HepG2 (cell line): ENCODE results near the gene ELK1. TPM values are rescaled to one million over a fixed set of nuclear protein-coding genes. Genes with fewer than 3 reads are reported as not detected.

ENCODE experiments used
- ATAC-seq: fragments of 200-7000 bp; cut with Tn5 transposase; 3 replicates; pipeline ENCODE4 v1.9.1; 2020; ENCODE audit warnings: mild to moderate bottlenecking, moderate library complexity
- BruUV-seq: library from RNA; stranded (reverse); fragments of 400-500 nt; replicated peaks from 2 replicates; lab custom pipeline; 2021; lab: Mats Ljungman, UMichigan
- CTCF ChIA-PET: fragments of 300-600 bp; formaldehyde crosslinking; extraction: SDS; loops from one replicate; lab custom pipeline; 2021; ENCODE audit warnings: low total read pairs, inconsistent platforms, low intra/inter-chr PET ratio; lab: Yijun Ruan, JAX
- POLR2A ChIA-PET: fragments of 350-600 bp; sonication (Branson Sonifier 250); formaldehyde crosslinking; loops from one replicate; lab custom pipeline; 2020; ENCODE audit warnings: antibody characterized with exemption, inconsistent platforms; lab: Yijun Ruan, JAX
- DNase-seq: peaks from one replicate; pipeline ENCODE4 v3.0.0-alpha.2; 2015; ENCODE audit warnings: low spot score
- FAIRE-seq: peaks from 3 replicates; lab custom pipeline; 2011; peaks lifted over from hg19 to GRCh38; lab: Jason Lieb, UNC
- H2AFZ ChIP-seq: one replicate; pipeline ENCODE4 v1.6.1; 2011; ENCODE audit warnings: low read length, inconsistent platforms
- H3K27ac ChIP-seq: fragments of 300-600 bp; 3 replicates; pipeline ENCODE4 v1.8.0; 2011; ENCODE audit warnings: mixed run types, mild to moderate bottlenecking, mixed read lengths, low read length, inconsistent platforms; ENCODE audit not compliant: insufficient read depth; ENCODE audit errors: extremely low read length
- H3K27me3 ChIP-seq, 2 experiments: fragments of 200-600 bp in 1 of 2; 2 replicates in 1 of 2; 3 replicates in 1 of 2; pipeline versions ENCODE4 v1.6.0 to v1.8.0; 2011; ENCODE audit warnings: low read length in 2 of 2, mild to moderate bottlenecking in 2 of 2, moderate library complexity in 2 of 2, inconsistent platforms in 1 of 2; ENCODE audit not compliant: insufficient read depth in 2 of 2, control insufficient read depth in 1 of 2
- H3K36me3 ChIP-seq, 2 experiments: fragments of 200-600 bp in 1 of 2; replicated peaks in 1 of 2; 2 replicates in 1 of 2; 3 replicates in 1 of 2; pipeline versions ENCODE4 v1.5.1 to v1.8.0; 2011; ENCODE audit warnings: low read length in 2 of 2, inconsistent platforms in 1 of 2; ENCODE audit not compliant: insufficient read depth in 2 of 2, control insufficient read depth in 1 of 2
- H3K4me1 ChIP-seq: 2 replicates; pipeline ENCODE4 v1.5.1; 2012; ENCODE audit warnings: low read length, inconsistent platforms; ENCODE audit not compliant: insufficient read depth
- H3K4me2 ChIP-seq: 2 replicates; pipeline ENCODE4 v1.6.0; 2011; ENCODE audit warnings: low read depth, low read length, inconsistent platforms
- H3K4me3 ChIP-seq, 3 experiments: fragments of 200-600 bp in 1 of 3; sonication (generic), shearing (Covaris generic) in 1 of 3; replicated peaks in 1 of 3; 2 replicates each; pipeline ENCODE4 v1.5.1; 2011 to 2016; ENCODE audit warnings: low read length in 3 of 3, inconsistent platforms in 2 of 3, low read depth in 2 of 3, mild to moderate bottlenecking in 2 of 3, control low read depth in 1 of 3, mixed read lengths in 1 of 3; ENCODE audit not compliant: insufficient read depth in 1 of 3
- H3K79me2 ChIP-seq: one replicate; pipeline ENCODE4 v1.6.1; 2011; ENCODE audit warnings: low read length, inconsistent platforms; ENCODE audit not compliant: insufficient read depth
- H3K9ac ChIP-seq: 2 replicates; pipeline ENCODE4 v1.6.0; 2011; ENCODE audit warnings: mild to moderate bottlenecking, low read depth, low read length, inconsistent platforms; ENCODE audit not compliant: insufficient read depth
- H3K9me3 ChIP-seq: 2 replicates; pipeline ENCODE4 v1.5.1; 2012; ENCODE audit warnings: mild to moderate bottlenecking, low read length
- H4K20me1 ChIP-seq: 2 replicates; pipeline ENCODE4 v1.6.0; 2011; ENCODE audit warnings: inconsistent platforms, mild to moderate bottlenecking, low read length, moderate library complexity; ENCODE audit not compliant: insufficient read depth
- CHD4 ChIP-seq: fragments of 200-600 bp; sonication (generic); IDR thresholded peaks from 2 replicates; pipeline ENCODE4 v1.7.0; 2017; ENCODE audit warnings: mild to moderate bottlenecking, low read length, borderline replicate concordance
- FOXA1 ChIP-seq, 2 experiments: fragments of 450-650 bp in 1 of 2; sonication (generic) in 1 of 2; formaldehyde crosslinking in 1 of 2; IDR thresholded peaks; 2 replicates each; pipeline versions ENCODE4 v1.4.0 to v1.6.1; 2016 to 2020; ENCODE audit warnings: missing genetic modification reagents in 1 of 2
- HNRNPUL1 ChIP-seq: fragments of 200-400 bp; formaldehyde crosslinking; IDR thresholded peaks from 2 replicates; pipeline ENCODE4 v1.6.1; 2017; ENCODE audit warnings: low read depth, mild to moderate bottlenecking, low read length, moderate library complexity
- KAT7 ChIP-seq: IDR thresholded peaks from 2 replicates; pipeline ENCODE4 v1.6.1; 2018; ENCODE audit warnings: borderline replicate concordance, missing compliant biosample characterization
- KLF15 ChIP-seq: sonication (generic); formaldehyde crosslinking; IDR thresholded peaks from 2 replicates; pipeline ENCODE4 v1.8.1; 2023; ENCODE audit warnings: borderline replicate concordance, mild to moderate bottlenecking, inconsistent platforms, missing genetic modification reagents, mixed read lengths
- LCORL ChIP-seq, 2 experiments: fragments of 450-650 bp in 1 of 2; sonication (generic) in 1 of 2; formaldehyde crosslinking in 1 of 2; IDR thresholded peaks; 2 replicates each; pipeline versions ENCODE4 v1.5.0 to v1.6.1; 2017 to 2020; ENCODE audit warnings: antibody characterized with exemption in 1 of 2, missing genetic modification reagents in 1 of 2
- MTERF4 ChIP-seq: sonication (generic); formaldehyde crosslinking; IDR thresholded peaks from 2 replicates; pipeline ENCODE4 v1.8.0; 2023; ENCODE audit warnings: mild to moderate bottlenecking, missing genetic modification reagents
- RXRA ChIP-seq: sonication (generic); formaldehyde crosslinking; IDR thresholded peaks from 2 replicates; pipeline ENCODE4 v1.5.1; 2020; ENCODE audit warnings: missing genetic modification reagents
- TCF7L2 ChIP-seq: IDR thresholded peaks from 2 replicates; pipeline ENCODE4 v1.6.1; 2011; ENCODE audit warnings: mild to moderate bottlenecking, low read depth, low read length, moderate library complexity
- TSC22D2 ChIP-seq: sonication (generic); formaldehyde crosslinking; IDR thresholded peaks from 2 replicates; pipeline ENCODE4 v1.5.1; 2020; ENCODE audit warnings: missing genetic modification reagents, mild to moderate bottlenecking, borderline replicate concordance
- ZBTB33 ChIP-seq: sonication (generic); formaldehyde crosslinking; IDR thresholded peaks from 2 replicates; pipeline ENCODE4 v1.4.0; 2020; ENCODE audit warnings: missing genetic modification reagents
- ZBTB39 ChIP-seq: sonication (generic); formaldehyde crosslinking; IDR thresholded peaks from 2 replicates; pipeline ENCODE4 v1.5.0; 2020; ENCODE audit warnings: missing genetic modification reagents
- ZNF580 ChIP-seq: IDR thresholded peaks from 2 replicates; pipeline ENCODE4 v1.6.1; 2016; ENCODE audit warnings: low read depth, borderline replicate concordance
- ZNF746 ChIP-seq: sonication (generic); formaldehyde crosslinking; IDR thresholded peaks from 2 replicates; pipeline ENCODE4 v1.8.0; 2022; ENCODE audit warnings: mild to moderate bottlenecking, missing genetic modification reagents
- ZNF790 ChIP-seq: sonication (generic); formaldehyde crosslinking; IDR thresholded peaks from 2 replicates; pipeline ENCODE4 v1.8.0; 2022; ENCODE audit warnings: missing genetic modification reagents, mild to moderate bottlenecking, borderline replicate concordance
- ZSCAN21 ChIP-seq: sonication (generic); formaldehyde crosslinking; IDR thresholded peaks from 2 replicates; pipeline ENCODE4 v1.8.0; 2022; ENCODE audit warnings: mild to moderate bottlenecking, missing genetic modification reagents, moderate library complexity, borderline replicate concordance
- WGBS: methylation state at CpG from one replicate; pipeline ENCODE4 v1.1.6; 2017; ENCODE audit warnings: low lambda C conversion rate; 5-methylcytosine and 5-hydroxymethylcytosine counted together
- in situ Hi-C: cut with HindIII; loops from 2 replicates; pipeline ENCODE4 v1.10.0; 2017; ENCODE audit warnings: low pct_unique_long_range_greater_than_20kb; ENCODE audit not compliant: extremely low pct_ligation_motif_present
- intact Hi-C: fragments of 100-400 bp; cut with micrococcal nuclease; formaldehyde crosslinking; loops from one replicate; pipeline ENCODE4 v1.10.0; 2022; ENCODE audit not compliant: unreplicated experiment
- polyA plus RNA-seq, 8 experiments: library from polyadenylated mRNA; depleted of rRNA in 3 of 8; stranded (reverse) in 7 of 8; unstranded in 1 of 8; fragments of >200 nt; fragmentation: Illumina TruSeq in 4 of 8; extraction: Trizol in 4 of 8; gene quantifications; 2 replicates each; pipeline versions ENCODE4 v1.2.1 to v1.2.3, GENCODE V29; 2011 to 2016; ENCODE audit warnings: low read depth in 4 of 8, missing spikeins in 1 of 8, mixed read lengths in 1 of 8; ENCODE audit not compliant: insufficient read depth in 1 of 8
- total RNA-seq, 5 experiments: library from RNA; depleted of rRNA; stranded (reverse); fragments of >200 nt; fragmentation: Illumina TruSeq; extraction: Trizol; gene quantifications; 2 replicates each; pipeline ENCODE4 v1.2.3, GENCODE V29; 2016; ENCODE audit warnings: low read depth in 1 of 5

Gene ELK1
- total and polyA plus RNA-seq, 2 of the 13 experiments (the other 11 are each of a cell fraction or from before 2014, with no cell fraction given), result 4.3 to 7.2 TPM

GRCh38 chrX:47690175-47690574 lies 39.8 kb upstream of the ELK1 start (continued):
- TF ChIP-seq MTERF4 (CRISPR knock-in tag), result no peak
- TF ChIP-seq TCF7L2, result no peak
- no peak for TF ChIP-seq KAT7 (CRISPR knock-in tag)

- DNase-seq, result no peak
- in situ Hi-C loops, result no loop called here
- no peak overlapping the region for H3K27ac ChIP-seq
- no TSS peak for BruUV-seq
- H3K9me3 ChIP-seq, result no peaks in the 10 kb centered on the region
- H3K79me2 ChIP-seq, result no peaks in the 10 kb centered on the region
- 0% methylated on average over 3 of the region's 6 CpGs for WGBS
- no peaks in the 10 kb centered on the region for H3K27me3 ChIP-seq
- no peak overlapping the region for H3K4me3 ChIP-seq
- FAIRE-seq, result no peak
- ATAC-seq, result no peak
- CTCF ChIA-PET, result no interaction called here
- no peaks in the 10 kb centered on the region for H3K36me3 ChIP-seq
- H3K9ac ChIP-seq, result no peak overlapping the region
- intact Hi-C loops, result no loop called here
- H3K4me1 ChIP-seq, result no peaks in the 10 kb centered on the region
- H2AFZ ChIP-seq, result no peak overlapping the region
- no peak for TF ChIP-seq KAT7 (CRISPR knock-in tag)
- no peak for TF ChIP-seq FOXA1 (IDR thresholded peaks at IDR 0.05)
- no peak for TF ChIP-seq FOXA1 (CRISPR knock-in tag; IDR thresholded peaks at IDR 0.05)
- TF ChIP-seq MTERF4 (CRISPR knock-in tag), result no peak
- TF ChIP-seq ZNF746 (CRISPR knock-in tag), result no peak
- TF ChIP-seq TSC22D2 (CRISPR knock-in tag), result no peak
- no peak for TF ChIP-seq ZSCAN21 (CRISPR knock-in tag)
- TF ChIP-seq ZBTB33 (CRISPR knock-in tag), result no peak
- no peak for TF ChIP-seq HNRNPUL1
- no peak for TF ChIP-seq ZNF790
- TF ChIP-seq CHD4, result no peak
- no peak for TF ChIP-seq ZBTB39 (CRISPR knock-in tag)
- no peak for TF ChIP-seq ZNF580 (CRISPR knock-in tag)
- no peak for TF ChIP-seq KLF15 (CRISPR knock-in tag)
- no peak for TF ChIP-seq LCORL (IDR thresholded peaks at IDR 0.05)
- no peak for TF ChIP-seq LCORL (CRISPR knock-in tag; IDR thresholded peaks at IDR 0.05)
- TF ChIP-seq RXRA (CRISPR knock-in tag), result no peak
- TF ChIP-seq, all 625 proteins: peak for 0
- no peaks in the 10 kb centered on the region for H4K20me1 ChIP-seq
- POLR2A ChIA-PET, result no interaction called here
- no peak overlapping the region for H3K4me2 ChIP-seq
Observed at GRCh38 chrX:47687263-47687662, 36.9 kb upstream of the ELK1 start.
